ENCODE data around the gene WNK3.

DNA sequence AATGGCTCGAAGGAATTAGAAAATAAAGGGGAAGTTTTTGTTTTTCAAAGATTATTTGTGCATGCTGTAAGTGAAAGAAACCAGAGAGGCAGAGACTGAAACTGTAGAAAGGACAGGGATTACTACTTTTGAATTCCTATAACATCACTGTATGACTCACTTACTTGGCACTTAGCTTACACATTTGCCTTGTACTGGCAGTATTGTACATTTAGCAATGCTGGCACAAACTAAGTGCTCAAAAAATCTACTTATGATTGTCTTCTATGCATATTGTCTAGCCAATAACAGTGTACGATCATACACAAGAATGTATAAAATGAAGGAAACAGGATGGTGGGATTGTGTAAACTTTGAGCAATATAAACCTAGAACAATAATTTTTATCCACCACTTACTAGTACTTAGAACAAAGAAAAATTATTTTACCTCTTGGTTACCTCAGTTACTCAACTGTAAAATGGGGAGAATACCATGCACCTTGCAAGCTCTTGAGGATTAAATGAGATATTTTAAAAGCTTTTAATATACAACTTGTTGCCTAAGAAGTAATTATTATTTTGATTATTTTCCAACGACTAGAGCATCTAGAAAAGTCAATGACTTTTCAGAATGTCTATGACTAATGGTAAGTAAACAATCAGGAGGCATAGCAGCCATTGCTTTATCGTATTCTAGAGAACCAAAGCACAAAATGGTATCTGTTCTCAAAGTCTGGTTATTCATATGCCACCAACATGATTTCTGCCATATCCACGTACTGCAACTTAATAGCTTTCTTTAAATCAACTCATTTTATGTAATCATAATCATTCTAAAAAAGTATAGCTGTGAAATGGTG, 179.5 kb downstream of the WNK3 start:
- TF ChIP-seq, protein P1, sequence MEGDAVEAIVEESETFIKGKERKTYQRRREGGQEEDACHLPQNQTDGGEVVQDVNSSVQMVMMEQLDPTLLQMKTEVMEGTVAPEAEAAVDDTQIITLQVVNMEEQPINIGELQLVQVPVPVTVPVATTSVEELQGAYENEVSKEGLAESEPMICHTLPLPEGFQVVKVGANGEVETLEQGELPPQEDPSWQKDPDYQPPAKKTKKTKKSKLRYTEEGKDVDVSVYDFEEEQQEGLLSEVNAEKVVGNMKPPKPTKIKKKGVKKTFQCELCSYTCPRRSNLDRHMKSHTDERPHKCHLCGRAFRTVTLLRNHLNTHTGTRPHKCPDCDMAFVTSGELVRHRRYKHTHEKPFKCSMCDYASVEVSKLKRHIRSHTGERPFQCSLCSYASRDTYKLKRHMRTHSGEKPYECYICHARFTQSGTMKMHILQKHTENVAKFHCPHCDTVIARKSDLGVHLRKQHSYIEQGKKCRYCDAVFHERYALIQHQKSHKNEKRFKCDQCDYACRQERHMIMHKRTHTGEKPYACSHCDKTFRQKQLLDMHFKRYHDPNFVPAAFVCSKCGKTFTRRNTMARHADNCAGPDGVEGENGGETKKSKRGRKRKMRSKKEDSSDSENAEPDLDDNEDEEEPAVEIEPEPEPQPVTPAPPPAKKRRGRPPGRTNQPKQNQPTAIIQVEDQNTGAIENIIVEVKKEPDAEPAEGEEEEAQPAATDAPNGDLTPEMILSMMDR (optimal IDR thresholded peaks at IDR 0.05 in 1 of 3, IDR thresholded peaks at IDR 0.05 in 1 of 3, conservative IDR thresholded peaks at IDR 0.05 in 1 of 3; ENCODE audit: extremely low read depth in 1 of 3, insufficient read depth in 2 of 3, low read length in 3 of 3): no peak
- no peak for TF ChIP-seq EZH2 (IDR thresholded peaks at IDR 0.05; ENCODE audit: low read length)
